Glomerular endothelial cell (primary cell): ENCODE data around the gene RBM25. TPM values are rescaled to one million over a fixed set of nuclear protein-coding genes. Genes with fewer than 3 reads are reported as not detected.

Experiments used
- DNase-seq: peaks from one replicate; pipeline ENCODE4 v3.0.0-alpha.2; 2011; ENCODE audit warnings: low read depth, low spot score; ENCODE audit errors: extremely low read depth
- total RNA-seq: library from RNA; depleted of rRNA; stranded (reverse); fragments of >200 nt; gene quantifications from 2 replicates; pipeline ENCODE4 v1.2.3, GENCODE V29; 2015

The RBM25 gene
- total RNA-seq, 1 donor from 2014 or later, result 41.2 TPM

DNA sequence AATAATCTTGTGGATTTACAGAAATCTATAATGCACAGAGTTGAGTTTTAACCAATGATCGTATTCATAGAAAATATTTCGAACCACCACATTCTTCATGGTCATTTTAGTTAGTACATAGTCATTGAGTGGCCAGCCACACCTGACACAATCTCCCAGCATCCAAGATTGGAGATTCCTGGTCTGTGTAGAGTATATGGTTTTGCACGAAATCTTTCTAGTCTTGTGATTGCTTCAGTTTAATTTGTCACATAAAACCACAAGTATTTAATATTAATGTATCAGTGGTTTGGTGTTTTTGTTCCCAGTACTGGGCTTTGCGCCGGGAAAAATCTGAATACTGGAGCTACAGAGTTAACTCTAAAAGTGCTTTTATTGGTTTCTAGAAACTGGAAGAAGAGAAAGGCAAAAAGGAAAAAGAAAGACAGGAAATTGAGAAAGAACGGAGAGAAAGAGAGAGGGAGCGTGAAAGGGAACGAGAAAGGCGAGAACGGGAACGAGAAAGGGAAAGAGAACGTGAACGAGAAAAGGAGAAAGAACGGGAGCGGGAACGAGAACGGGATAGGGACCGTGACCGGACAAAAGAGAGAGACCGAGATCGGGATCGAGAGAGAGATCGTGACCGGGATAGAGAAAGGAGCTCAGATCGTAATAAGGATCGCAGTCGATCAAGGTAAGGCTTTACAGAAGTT, 44.6 kb downstream of the RBM25 start:
- no peak for DNase-seq

DNA sequence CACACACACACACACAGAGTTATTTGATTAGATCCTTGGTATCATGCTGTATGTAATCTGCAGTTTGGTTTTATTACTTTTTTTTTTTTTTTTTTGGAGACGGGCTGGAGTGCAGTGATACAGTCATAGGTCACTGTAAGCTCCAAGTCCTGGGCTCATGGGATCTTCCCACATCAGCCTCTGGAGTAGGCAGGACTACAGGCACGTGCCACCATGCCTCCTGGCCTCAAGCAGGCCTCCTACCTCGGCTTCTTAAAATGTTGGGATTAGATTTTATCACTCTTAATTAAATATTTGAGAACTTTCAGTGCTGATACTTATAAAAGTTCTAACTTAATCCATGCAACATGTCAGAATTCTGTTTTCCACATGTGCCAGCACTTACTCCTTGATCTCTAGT, 46.7 kb downstream of the RBM25 start:
- DNase-seq, result no peak

DNA sequence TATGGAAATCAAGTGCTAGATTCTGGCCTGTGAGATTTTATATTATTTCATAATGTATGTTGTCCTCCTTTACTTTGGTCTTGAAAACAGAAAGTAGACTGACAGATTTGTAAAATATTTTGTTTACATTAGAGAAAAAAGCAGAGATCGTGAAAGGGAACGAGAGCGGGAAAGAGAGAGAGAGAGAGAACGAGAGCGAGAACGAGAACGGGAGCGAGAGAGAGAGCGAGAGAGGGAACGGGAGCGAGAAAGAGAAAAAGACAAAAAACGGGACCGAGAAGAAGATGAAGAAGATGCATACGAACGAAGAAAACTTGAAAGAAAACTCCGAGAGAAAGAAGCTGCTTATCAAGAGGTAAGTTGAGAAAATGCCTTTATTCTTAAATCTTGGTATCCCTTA, 47.4 kb downstream of the RBM25 start:
- DNase-seq, result no peak

DNA sequence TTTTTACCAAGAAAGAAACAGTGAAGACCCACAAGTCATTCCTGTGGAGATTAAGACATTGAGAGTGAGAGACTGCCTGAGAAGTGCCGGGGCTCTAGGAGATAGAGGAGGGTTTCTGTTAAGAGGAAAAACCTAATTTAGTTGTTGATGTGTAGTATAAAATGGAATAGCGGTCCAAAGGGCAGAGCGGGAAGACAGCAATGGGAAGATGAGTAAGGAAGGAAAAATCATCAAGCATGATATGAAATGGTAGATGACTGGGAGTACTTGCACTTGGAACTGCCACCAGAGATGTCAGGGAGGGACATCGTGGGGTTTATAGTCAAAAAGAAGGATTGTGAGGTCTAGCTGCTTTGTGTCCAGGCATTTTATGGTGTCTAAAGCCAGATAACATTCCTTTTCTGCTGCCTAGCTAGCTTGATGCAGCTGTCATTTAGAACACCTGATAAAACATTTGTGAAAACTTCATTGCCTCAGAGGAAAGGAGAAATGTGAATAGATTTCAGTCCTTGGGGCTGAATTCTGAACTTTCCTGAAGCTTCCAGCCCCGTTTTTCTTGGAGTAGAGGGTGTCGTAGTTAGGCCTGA, 57.8 kb downstream of the RBM25 start:
- DNase-seq, result no peak

DNA sequence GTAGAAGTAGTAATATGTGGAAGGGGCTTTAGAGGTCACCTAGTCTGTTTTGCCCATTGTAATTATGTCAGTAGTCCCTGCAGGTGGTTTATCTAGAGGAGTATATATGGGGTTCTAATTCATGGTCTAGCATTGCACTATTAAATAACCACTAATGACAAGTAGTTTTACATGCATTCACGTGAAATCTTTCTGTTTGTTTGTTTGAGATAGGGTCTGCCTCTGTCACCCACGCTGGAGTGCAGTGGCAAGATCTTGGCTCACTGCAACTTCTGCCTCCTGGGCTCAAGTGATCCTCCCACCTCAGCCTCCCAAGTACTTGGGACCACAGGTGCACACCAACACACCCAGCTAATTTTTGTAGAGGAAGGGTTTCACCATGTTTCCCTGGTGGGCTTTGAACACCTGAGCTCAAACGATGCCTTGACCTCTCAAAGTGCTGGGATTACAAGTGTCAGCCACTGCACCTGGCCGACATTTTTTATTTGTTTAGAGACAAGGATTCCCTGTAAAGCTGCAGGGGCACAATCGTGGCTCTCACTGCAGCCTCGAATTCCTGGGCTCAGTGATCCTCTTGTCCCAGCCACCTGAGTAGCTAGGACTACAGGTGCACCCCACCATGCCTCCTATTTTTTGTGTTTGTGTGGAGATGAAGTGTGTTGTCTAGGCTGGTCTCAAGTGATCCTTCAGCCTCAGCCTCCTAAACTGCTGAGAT, 66.0 kb downstream of the RBM25 start:
- DNase-seq, result no peak

DNA sequence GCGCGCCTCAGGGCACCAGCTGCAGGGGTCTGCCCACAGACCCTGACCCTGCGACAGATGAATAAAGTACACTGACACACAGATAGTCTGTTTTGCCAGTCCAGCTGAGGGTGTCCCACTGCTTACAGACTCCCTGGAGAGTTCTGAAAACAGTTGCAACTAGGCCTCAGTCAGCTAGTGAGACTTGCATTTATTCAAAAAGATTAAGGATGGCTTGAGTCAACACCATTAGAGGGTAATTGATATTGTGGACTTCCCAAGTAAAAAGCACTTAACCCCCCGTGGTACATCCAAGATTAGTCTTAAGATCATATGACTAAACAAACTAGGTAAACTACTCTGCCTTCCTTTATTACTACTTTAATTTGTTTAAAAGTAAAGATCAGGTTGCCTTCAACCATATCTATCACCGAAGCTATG, 66.8 kb downstream of the RBM25 start:
- DNase-seq, result no peak

DNA sequence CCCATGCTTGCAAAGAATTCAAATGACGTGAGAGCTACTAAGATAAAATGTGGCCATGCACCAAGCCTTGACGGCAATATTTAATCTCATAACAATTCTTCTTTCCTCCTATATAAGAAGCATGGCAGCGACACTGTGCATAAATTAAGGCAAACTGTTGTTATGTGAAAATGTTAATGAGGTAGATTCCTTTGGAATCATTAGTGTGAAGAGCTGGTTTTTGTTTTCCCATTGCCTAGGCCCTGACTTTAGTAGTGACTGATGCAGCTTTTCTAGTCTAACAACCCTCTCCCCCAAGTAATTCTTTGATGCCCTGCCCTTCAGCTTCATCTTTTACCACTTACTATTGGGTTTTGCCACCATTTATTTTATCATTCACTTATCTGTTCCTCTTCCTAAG, 67.4 kb downstream of the RBM25 start:
- no peak for DNase-seq

DNA sequence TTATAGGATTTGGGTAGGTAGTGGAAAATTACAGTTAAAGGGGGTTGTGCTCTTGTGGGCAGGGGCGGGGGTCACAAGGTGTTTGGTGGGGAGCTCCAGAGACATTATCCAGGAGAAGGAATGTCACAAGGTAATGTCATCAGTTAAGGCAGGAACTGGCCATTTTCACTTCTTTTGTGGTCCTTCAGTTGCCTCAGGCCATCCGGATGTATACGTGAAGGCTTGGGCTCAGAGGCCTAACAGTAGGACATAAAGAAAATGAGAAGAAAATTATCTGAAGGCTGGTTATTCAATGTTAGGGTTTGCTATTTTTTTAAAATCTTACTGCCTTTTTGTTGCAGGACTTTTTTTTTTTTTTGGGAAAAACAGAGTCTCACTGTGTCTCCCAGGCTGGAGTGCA, 75.5 kb downstream of the RBM25 start:
- DNase-seq, result no peak

DNA sequence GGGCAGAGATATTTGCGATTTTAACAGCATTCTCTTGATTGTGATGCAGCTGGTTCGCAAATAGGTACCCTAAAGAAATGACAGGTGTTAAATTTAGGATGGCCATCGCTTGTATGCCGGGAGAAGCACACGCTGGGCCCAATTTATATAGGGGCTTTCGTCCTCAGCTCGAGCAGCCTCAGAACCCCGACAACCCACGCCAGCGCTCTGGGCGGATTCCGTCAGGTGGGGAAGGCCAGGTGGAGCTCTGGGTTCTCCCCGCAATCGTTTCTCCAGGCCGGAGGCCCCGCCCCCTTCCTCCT, 77.7 kb downstream of the RBM25 start:
- DNase-seq, result no peak

DNA sequence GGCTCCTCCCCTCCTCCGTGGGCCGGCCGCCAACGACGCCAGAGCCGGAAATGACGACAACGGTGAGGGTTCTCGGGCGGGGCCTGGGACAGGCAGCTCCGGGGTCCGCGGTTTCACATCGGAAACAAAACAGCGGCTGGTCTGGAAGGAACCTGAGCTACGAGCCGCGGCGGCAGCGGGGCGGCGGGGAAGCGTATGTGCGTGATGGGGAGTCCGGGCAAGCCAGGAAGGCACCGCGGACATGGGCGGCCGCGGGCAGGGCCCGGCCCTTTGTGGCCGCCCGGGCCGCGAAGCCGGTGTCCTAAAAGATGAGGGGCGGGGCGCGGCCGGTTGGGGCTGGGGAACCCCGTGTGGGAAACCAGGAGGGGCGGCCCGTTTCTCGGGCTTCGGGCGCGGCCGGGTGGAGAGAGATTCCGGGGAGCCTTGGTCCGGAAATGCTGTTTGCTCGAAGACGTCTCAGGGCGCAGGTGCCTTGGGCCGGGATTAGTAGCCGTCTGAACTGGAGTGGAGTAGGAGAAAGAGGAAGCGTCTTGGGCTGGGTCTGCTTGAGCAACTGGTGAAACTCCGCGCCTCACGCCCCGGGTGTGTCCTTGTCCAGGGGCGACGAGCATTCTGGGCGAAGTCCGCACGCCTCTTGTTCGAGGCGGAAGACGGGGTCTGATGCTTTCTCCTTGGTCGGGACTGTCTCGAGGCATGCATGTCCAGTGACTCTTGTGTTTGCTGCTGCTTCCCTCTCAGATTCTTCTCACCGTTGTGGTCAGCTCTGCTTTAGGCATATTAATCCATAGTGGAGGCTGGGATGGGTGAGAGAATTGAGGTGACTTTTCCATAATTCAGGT, 78.3 kb downstream of the RBM25 start, which contains the start of gene PSEN1:
Gene PSEN1 (plus strand): TSS at position 121 of the 839 bp plus-strand sequence. CDS start 11,513 bp downstream, outside the sequence.
- peak; percentile 52 for DNase-seq

DNA sequence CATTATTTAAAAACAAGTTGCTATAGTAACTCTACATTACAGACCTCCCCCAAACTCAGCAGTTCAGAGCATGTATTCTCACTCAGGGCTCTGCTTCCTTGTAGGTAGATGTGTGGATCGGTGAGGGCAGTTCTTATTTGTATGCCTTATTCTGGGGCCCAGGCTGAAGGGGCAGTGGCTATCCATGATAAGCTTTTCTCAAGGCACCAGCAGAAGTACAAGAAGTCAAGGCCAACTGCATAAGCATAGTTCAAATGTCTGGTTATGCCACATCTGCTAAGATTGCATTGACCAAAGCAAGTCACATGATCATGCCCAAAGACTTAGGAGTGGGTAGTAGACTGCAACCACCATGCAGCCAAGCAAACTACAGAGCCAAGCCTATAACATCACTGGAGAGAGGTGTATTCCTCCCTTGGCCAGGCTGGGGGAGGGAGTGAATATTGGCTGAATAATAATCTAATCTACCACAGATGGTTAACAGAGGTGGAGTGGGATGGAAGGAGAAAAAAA, 82.5 kb downstream of the RBM25 start:
- DNase-seq, result no peak

DNA sequence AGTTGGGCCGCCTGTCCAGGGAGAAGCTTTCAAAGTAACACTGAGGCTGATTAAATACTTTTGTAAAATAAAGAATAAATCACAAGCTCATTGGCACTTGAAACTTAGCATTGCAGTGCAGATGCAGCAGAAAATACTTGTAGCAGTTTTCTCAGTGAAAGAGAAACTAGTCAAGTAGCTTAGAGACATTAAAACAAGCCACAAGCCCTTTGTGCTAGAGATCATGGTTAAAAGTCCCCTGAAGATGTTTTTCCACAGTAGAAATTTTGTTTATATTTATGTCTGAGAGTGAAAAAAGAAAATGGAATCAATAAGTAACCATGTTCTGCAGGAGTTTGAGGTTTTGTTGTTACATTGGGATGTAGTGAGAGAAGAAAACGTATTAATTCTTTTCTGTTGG, 83.9 kb downstream of the RBM25 start:
- no peak for DNase-seq

DNA sequence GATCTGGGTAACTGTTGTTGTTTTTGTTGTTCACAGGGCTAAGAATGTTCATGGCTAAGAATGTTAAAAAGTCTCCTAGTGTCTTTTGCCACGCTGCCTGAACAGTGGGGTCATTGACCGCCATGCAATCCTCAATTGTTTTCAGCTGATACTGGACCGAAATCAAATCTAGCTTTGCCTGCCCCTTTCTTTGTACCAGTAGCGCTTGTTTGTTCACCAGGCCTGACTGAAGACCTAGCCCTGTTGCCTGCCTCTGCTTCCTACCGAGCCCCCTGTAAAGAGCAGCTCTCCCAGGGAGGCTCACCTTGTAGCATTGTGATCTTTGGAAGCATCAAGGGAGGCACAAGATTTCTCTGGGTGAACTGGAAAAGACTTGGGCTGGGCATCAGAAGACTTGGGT, 84.7 kb downstream of the RBM25 start:
- no peak for DNase-seq

DNA sequence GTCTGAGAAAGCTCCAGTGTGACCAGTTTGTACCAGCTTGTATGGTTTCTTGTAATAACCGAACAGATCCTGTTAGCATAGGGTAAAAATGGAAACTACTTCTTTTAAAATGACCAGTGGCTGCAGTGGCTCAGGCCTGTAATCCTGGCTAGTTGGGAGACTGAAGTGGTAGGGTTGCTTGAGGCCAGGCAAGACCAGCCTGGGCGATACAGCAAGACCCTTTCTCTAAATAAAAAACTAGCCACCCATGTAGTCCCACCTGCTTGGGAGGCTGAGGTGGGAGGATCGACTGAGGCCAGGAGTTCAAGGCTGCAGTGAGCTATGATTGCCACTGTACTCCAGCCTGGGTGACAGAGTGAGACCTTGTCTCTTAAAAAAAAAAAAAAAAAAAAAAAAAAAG, 85.3 kb downstream of the RBM25 start:
- DNase-seq, result no peak

DNA sequence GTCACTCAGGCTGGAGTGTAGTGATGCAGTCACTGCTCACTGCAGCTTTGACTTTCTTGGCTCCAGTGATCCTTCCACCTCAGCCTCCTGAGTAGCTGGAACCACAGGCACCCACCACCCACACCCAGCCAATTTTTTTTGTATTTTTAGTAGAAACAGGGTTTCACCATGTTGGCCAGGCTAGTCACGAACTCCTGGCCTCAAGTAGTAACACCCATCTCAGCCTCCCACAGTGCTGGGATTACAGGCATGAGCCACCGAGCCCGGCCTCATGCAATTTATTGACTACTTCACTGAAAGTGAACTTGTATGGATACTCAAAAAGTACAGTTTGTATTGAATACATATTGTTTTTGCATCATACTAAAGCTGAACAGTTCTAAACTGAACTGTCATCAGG, 87.0 kb downstream of the RBM25 start:
- DNase-seq, result no peak

DNA sequence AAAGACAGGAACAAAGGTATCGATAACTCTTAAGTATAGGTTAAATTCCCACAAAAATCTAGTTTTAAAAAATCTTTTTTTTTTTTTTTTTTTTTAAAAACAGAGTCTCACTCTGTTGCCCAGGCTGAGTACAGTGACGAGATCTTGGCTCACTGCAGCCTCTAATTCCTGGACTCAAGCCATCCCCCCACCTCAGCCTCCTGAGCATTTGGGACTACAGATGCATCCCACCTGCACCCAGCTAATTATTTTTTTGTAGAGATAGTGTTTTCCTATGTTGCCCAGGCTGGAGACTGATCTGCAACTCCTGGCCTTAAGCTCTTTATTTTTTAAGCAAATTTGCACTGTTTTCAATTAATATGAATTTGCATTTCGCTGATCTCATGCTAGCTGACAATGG, 87.8 kb downstream of the RBM25 start:
- no peak for DNase-seq

DNA sequence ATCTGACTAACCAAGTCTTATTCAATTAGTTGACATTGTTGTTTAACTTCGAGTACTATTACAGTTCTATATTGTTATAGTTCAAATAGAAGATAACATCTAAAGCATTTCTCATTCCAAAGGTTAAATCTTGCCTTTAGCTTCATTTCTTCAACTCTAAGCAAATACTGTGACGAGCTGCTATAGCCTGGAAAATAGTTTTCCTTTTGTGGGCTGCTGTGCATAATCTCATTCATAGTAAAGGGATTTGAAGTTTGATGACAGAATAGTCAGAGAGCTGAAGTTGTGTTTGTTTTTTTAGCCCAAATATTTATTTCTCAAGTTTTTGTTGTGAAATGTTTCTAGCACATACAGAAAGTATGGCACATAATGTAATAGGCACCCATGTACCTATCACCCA, 91.4 kb downstream of the RBM25 start:
- DNase-seq, result no peak

DNA sequence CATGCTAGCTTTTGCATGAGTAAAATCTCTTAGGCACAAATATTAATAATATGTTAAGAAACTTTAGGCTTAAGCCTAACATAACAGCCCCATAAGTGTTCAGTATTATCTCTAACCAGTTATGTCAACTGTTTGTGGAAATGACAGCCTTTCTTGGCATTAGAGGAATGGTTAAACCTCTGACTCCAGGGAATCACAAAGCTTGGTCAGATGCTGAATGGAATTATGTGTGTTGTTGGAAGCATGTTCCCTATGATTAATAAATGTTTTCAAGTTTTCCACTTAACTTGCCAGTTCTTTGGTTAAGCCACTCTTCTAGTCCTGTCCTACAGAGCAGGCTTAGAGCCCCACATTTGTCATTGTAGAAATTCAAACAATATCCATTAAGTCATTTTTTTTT, 94.9 kb downstream of the RBM25 start:
- DNase-seq, result no peak

DNA sequence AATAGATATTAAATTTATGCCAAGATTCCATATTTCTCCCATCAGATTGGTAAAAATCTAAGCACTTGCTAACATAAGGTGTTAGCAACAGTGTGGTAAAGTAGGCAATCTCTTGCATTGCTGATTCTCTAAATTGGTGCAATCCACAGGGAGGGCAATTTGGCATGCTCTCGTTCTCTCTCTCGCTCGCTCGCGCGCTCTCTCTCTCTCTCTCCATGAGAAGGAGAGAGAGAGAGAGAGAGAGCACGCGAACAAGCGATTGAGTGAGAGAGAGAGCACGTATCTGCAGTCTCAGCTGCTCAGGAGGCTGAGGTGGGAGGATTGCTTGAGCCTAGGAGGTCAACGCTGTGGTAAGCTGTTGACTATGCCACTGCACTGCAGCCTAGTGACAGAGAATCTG, 103.9 kb downstream of the RBM25 start:
- DNase-seq, result no peak

DNA sequence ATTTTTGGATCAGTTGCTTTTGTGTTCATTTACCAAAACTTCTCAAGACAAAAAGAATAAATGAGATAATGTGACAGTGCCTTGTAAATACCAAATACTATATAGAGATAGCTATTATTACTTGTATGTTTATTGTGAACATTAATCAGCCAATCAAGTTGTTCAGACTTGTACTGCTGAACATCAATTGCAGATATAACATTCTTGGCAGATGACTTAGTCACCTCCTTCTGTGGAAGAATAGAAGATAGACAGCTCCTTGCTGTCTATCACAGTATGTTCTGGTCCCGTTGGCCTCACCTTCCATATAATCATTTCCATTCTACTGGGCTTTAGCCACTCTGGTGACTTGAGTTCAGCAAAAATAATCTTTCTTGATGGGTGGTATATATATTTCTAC, 108.1 kb downstream of the RBM25 start:
- no peak for DNase-seq

DNA sequence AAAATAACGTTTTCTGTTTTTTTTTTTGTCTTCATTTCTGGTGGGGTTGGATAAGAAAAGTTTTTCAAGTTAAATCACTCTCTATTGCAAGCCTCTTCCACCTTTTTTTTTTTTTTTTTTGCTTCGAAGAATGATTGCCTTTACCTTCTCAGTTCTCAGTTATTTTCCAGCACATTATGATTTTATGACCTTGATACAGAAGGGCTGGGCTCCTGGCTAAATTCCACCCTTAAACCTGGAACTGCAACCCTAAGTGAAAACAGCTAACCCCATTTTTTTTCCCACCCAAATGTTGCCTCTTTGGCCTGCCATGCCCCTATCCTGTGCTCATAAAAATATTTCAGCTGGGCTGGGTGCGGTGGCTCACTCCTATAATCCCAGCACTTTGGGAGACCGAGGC, 109.4 kb downstream of the RBM25 start:
- DNase-seq, result no peak
